ENCODE results near the gene GDPD2. TPM values are rescaled to one million over a fixed set of nuclear protein-coding genes. Genes with fewer than 3 reads are reported as not detected.

Gene GDPD2
- total and polyA plus RNA-seq, 2 of the 13 experiments (the other 11 are each of a cell fraction or from before 2014, with no cell fraction given) = 0.04 to 0.08 TPM

DNA sequence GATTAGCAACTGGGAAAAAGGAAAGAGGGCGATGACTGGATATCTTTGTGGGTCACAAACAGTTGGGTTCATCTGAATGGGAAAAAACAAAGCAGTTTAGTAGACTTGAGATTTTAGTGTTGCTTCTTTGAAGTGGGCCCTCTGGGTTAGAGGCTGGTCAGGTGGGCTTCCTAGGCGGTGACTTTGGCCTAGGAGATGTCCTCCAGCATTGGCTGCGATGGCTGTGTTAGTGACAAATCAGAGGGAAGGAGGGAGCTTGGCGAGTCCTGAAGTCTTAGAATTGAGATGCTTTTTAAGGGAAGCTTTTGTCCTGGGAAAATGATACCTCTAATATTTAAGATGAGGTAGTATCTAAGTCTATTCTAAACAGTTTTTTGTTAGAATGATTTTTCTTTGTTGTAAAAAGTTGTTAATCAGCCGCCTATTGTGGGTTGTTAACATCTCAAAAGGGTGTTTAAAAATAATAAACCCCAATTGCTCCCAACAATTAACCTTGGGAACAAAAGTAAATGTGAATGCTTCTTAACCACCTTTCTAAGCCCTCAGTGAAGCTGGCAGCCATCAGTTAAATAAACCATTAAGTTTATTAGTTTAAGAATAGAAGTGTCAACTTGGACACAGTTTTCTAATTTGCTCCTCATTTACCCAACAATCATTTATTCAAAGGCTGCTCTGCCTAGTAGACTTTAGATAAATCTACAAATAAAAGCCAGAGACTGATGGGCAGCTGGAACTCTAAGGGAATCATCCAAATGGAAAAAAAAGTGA lies 53.2 kb downstream of the GDPD2 start:
- in situ Hi-C loops (cut with HindIII; ENCODE audit: extremely low pct_ligation_motif_present, low pct_unique_long_range_greater_than_20kb) = no loop called here
- H3K4me2 ChIP-seq (ENCODE audit: low read depth, low read length) = no peak overlapping the region
- no peaks in the 10 kb centered on the region for H3K79me2 ChIP-seq (ENCODE audit: insufficient read depth, low read length)
- DNase-seq (ENCODE audit: low spot score) = no peak
- ChIA-PET CTCF (ENCODE audit: low intra/inter-chr PET ratio, low total read pairs) (no interaction called here), POLR2A (no interaction called here)
- H3K9ac ChIP-seq (ENCODE audit: insufficient read depth, low read depth, low read length) = no peak overlapping the region
- H3K27me3 ChIP-seq (ENCODE audit: control insufficient read depth in 1 of 2, insufficient read depth in 2 of 2, low read length in 2 of 2) = no peaks in the 10 kb centered on the region
- H3K4me3 ChIP-seq (replicated peaks in 1 of 3; ENCODE audit: insufficient read depth in 1 of 3, low read depth in 2 of 3, low read length in 3 of 3) = no peak overlapping the region
- no peak overlapping the region for H2AFZ ChIP-seq (ENCODE audit: low read length)
- H3K27ac ChIP-seq (ENCODE audit: extremely low read length, insufficient read depth, low read length) = no peak overlapping the region
- H3K4me1 ChIP-seq (ENCODE audit: insufficient read depth, low read length) = peaks cover 35% of the 10 kb centered on the region
- BruUV-seq (replicated peaks) = no TSS peak
- WGBS (ENCODE audit: low lambda C conversion rate) = 97% methylated on average over 5 of the region's 5 CpGs
- no peak for FAIRE-seq
- H4K20me1 ChIP-seq (ENCODE audit: insufficient read depth, low read length) = no peaks in the 10 kb centered on the region
- ATAC-seq = no peak
- H3K9me3 ChIP-seq (ENCODE audit: low read length) = no peaks in the 10 kb centered on the region
- no peaks in the 10 kb centered on the region; a peak in 1 of 5 replicates for H3K36me3 ChIP-seq (replicated peaks in 1 of 2; ENCODE audit: control insufficient read depth in 1 of 2, insufficient read depth in 2 of 2, low read length in 2 of 2)
- intact Hi-C loops (cut with micrococcal nuclease; ENCODE audit: unreplicated experiment) = loop anchor here (2.0 kb wide), 1 partner anchor 22 kb away; no protein-coding TSS in a partner anchor
- TF ChIP-seq, protein P1, sequence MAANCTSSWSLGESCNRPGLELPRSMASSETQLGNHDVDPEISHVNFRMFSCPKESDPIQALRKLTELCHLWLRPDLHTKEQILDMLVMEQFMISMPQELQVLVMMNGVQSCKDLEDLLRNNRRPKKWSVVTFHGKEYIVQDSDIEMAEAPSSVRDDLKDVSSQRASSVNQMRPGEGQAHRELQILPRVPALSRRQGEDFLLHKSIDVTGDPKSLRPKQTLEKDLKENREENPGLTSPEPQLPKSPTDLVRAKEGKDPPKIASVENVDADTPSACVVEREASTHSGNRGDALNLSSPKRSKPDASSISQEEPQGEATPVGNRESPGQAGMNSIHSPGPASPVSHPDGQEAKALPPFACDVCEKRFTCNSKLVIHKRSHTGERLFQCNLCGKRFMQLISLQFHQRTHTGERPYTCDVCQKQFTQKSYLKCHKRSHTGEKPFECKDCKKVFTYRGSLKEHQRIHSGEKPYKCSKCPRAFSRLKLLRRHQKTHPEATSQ (CRISPR knock-in tag; IDR thresholded peaks at IDR 0.05; ENCODE audit: borderline replicate concordance) = no peak
- no peak for TF ChIP-seq ZNF547 (CRISPR knock-in tag; IDR thresholded peaks at IDR 0.05)
- TF ChIP-seq ZNF546 (CRISPR knock-in tag; conservative IDR thresholded peaks at IDR 0.05) = no peak
- TF ChIP-seq, protein P2, sequence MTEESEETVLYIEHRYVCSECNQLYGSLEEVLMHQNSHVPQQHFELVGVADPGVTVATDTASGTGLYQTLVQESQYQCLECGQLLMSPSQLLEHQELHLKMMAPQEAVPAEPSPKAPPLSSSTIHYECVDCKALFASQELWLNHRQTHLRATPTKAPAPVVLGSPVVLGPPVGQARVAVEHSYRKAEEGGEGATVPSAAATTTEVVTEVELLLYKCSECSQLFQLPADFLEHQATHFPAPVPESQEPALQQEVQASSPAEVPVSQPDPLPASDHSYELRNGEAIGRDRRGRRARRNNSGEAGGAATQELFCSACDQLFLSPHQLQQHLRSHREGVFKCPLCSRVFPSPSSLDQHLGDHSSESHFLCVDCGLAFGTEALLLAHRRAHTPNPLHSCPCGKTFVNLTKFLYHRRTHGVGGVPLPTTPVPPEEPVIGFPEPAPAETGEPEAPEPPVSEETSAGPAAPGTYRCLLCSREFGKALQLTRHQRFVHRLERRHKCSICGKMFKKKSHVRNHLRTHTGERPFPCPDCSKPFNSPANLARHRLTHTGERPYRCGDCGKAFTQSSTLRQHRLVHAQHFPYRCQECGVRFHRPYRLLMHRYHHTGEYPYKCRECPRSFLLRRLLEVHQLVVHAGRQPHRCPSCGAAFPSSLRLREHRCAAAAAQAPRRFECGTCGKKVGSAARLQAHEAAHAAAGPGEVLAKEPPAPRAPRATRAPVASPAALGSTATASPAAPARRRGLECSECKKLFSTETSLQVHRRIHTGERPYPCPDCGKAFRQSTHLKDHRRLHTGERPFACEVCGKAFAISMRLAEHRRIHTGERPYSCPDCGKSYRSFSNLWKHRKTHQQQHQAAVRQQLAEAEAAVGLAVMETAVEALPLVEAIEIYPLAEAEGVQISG (CRISPR knock-in tag; IDR thresholded peaks at IDR 0.05) = no peak
- TF ChIP-seq KLF15 (CRISPR knock-in tag; IDR thresholded peaks at IDR 0.05; ENCODE audit: borderline replicate concordance) = no peak
- TF ChIP-seq ZBTB21 (CRISPR knock-in tag; IDR thresholded peaks at IDR 0.05) = no peak
- TF ChIP-seq, protein P3, sequence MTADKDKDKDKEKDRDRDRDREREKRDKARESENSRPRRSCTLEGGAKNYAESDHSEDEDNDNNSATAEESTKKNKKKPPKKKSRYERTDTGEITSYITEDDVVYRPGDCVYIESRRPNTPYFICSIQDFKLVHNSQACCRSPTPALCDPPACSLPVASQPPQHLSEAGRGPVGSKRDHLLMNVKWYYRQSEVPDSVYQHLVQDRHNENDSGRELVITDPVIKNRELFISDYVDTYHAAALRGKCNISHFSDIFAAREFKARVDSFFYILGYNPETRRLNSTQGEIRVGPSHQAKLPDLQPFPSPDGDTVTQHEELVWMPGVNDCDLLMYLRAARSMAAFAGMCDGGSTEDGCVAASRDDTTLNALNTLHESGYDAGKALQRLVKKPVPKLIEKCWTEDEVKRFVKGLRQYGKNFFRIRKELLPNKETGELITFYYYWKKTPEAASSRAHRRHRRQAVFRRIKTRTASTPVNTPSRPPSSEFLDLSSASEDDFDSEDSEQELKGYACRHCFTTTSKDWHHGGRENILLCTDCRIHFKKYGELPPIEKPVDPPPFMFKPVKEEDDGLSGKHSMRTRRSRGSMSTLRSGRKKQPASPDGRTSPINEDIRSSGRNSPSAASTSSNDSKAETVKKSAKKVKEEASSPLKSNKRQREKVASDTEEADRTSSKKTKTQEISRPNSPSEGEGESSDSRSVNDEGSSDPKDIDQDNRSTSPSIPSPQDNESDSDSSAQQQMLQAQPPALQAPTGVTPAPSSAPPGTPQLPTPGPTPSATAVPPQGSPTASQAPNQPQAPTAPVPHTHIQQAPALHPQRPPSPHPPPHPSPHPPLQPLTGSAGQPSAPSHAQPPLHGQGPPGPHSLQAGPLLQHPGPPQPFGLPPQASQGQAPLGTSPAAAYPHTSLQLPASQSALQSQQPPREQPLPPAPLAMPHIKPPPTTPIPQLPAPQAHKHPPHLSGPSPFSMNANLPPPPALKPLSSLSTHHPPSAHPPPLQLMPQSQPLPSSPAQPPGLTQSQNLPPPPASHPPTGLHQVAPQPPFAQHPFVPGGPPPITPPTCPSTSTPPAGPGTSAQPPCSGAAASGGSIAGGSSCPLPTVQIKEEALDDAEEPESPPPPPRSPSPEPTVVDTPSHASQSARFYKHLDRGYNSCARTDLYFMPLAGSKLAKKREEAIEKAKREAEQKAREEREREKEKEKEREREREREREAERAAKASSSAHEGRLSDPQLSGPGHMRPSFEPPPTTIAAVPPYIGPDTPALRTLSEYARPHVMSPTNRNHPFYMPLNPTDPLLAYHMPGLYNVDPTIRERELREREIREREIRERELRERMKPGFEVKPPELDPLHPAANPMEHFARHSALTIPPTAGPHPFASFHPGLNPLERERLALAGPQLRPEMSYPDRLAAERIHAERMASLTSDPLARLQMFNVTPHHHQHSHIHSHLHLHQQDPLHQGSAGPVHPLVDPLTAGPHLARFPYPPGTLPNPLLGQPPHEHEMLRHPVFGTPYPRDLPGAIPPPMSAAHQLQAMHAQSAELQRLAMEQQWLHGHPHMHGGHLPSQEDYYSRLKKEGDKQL (CRISPR knock-in tag; IDR thresholded peaks at IDR 0.05; ENCODE audit: low read depth) = no peak
- no peak for TF ChIP-seq FLYWCH1 (CRISPR knock-in tag; IDR thresholded peaks at IDR 0.05)
- TF ChIP-seq, protein P4, sequence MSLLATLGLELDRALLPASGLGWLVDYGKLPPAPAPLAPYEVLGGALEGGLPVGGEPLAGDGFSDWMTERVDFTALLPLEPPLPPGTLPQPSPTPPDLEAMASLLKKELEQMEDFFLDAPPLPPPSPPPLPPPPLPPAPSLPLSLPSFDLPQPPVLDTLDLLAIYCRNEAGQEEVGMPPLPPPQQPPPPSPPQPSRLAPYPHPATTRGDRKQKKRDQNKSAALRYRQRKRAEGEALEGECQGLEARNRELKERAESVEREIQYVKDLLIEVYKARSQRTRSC (CRISPR knock-in tag; IDR thresholded peaks at IDR 0.05; ENCODE audit: low read depth) = no peak
- no peak for TF ChIP-seq ERF (CRISPR knock-in tag; IDR thresholded peaks at IDR 0.05)
- TF ChIP-seq ZNF749 (CRISPR knock-in tag; IDR thresholded peaks at IDR 0.05; ENCODE audit: borderline replicate concordance) = no peak
- no peak for TF ChIP-seq CCDC6 (CRISPR knock-in tag; IDR thresholded peaks at IDR 0.05)
- no peak for TF ChIP-seq ELF3 (CRISPR knock-in tag; IDR thresholded peaks at IDR 0.05)
- TF ChIP-seq ZNF790 (CRISPR knock-in tag; IDR thresholded peaks at IDR 0.05; ENCODE audit: borderline replicate concordance) = no peak

All from HepG2 (cell line).